Sigmoid colon (tissue), 7 donors: Measurements from ENCODE around the gene RPL21. TPM values are rescaled to one million over a fixed set of nuclear protein-coding genes. Genes with fewer than 3 reads are reported as not detected.
A peak's percentile ranks its signal among the peaks of the same experiment; 100 is the strongest.

Experiments used
- DNase-seq: peaks from one replicate; pipeline ENCODE4 v3.0.0-alpha.2; 2019
- H3K27ac ChIP-seq, 4 donors: fragments of 200-600 bp; sonication (generic); one replicate each; pipeline ENCODE4 v1.5.1; 2016 to 2019; ENCODE audit warnings: mild to moderate bottlenecking in 1 of 4
- H3K27me3 ChIP-seq, 3 donors: fragments of 200-600 bp; sonication (generic); one replicate each; pipeline ENCODE4 v1.5.1; 2019; ENCODE audit warnings: mild to moderate bottlenecking in 1 of 3
- H3K36me3 ChIP-seq, 4 donors: fragments of 200-600 bp; sonication (generic); one replicate each; pipeline ENCODE4 v1.5.1; 2016 to 2019
- H3K4me1 ChIP-seq, 4 donors: fragments of 200-600 bp; sonication (generic); one replicate each; pipeline ENCODE4 v1.5.1; 2017 to 2019
- H3K4me3 ChIP-seq, 4 donors: fragments of 200-600 bp; sonication (generic); one replicate each; pipeline ENCODE4 v1.5.1; 2017 to 2019; ENCODE audit warnings: mild to moderate bottlenecking in 2 of 4, moderate library complexity in 1 of 4
- H3K9me3 ChIP-seq, 4 donors: fragments of 200-600 bp in 3 of 4; sonication (generic) in 3 of 4; one replicate each; pipeline versions ENCODE4 v1.5.1 to v1.6.1; 2013 to 2019
- EP300 ChIP-seq, 4 donors: sonication (generic); formaldehyde crosslinking; IDR thresholded peaks; one replicate each; pipeline ENCODE4 v1.6.1; 2017; ENCODE audit warnings: antibody characterized with exemption in 4 of 4
- POLR2A ChIP-seq, 2 donors: fragments of 450-650 bp; IDR thresholded peaks; one replicate each; pipeline ENCODE4 v1.6.1; 2016; ENCODE audit warnings: antibody characterized with exemption in 2 of 2, mild to moderate bottlenecking in 2 of 2, moderate library complexity in 2 of 2
- POLR2AphosphoS5 ChIP-seq, 4 donors: sonication (generic); formaldehyde crosslinking; IDR thresholded peaks; one replicate each; pipeline ENCODE4 v1.6.1; 2017; ENCODE audit warnings: antibody characterized with exemption in 4 of 4
- WGBS, 2 donors: extraction: QIAGEN DNeasy Blood & Tissue Kit; methylation state at CpG; one replicate each; pipeline ENCODE4 v1.1.7; 2013; 5-methylcytosine and 5-hydroxymethylcytosine counted together
- intact Hi-C: fragments of 100-400 bp; cut with DNase I; formaldehyde crosslinking; loops from one replicate; pipeline ENCODE4 v1.15.1; 2023
- polyA plus RNA-seq, 3 donors: library from polyadenylated mRNA; stranded (reverse); fragments of 200-250 nt; gene quantifications; one replicate each; pipeline ENCODE4 v1.2.3, GENCODE V29; 2013
- total RNA-seq, 4 donors: library from RNA; depleted of rRNA; stranded (reverse); fragments of >200 nt; gene quantifications; one replicate each; pipeline ENCODE4 v1.1.0, GENCODE V29; 2016
- TF ChIP-seq, protein P1 (sequence below), 4 experiments: fragments of 450-650 bp in 3 of 4; fragments of 200-600 bp in 1 of 4; IDR thresholded peaks; one replicate each; pipeline ENCODE4 v1.5.1; 2016 to 2019; ENCODE audit warnings: antibody characterized with exemption in 4 of 4, mild to moderate bottlenecking in 3 of 4, moderate library complexity in 2 of 4
- donor health status: healthy with polysubstance abuse.
- donor health status: Bipolar disorder and iron deficiency.
- donor health status: healthy.

Gene RPL21
- 1,000 to 10,000 TPM in 3 of 4 donors, 100 to 1,000 TPM in 1; 708 to 2,145 (median 1,875) TPM for total RNA-seq
- 1,000 to 10,000 TPM; 1,833 to 2,533 (median 1,930) TPM for polyA plus RNA-seq

DNA sequence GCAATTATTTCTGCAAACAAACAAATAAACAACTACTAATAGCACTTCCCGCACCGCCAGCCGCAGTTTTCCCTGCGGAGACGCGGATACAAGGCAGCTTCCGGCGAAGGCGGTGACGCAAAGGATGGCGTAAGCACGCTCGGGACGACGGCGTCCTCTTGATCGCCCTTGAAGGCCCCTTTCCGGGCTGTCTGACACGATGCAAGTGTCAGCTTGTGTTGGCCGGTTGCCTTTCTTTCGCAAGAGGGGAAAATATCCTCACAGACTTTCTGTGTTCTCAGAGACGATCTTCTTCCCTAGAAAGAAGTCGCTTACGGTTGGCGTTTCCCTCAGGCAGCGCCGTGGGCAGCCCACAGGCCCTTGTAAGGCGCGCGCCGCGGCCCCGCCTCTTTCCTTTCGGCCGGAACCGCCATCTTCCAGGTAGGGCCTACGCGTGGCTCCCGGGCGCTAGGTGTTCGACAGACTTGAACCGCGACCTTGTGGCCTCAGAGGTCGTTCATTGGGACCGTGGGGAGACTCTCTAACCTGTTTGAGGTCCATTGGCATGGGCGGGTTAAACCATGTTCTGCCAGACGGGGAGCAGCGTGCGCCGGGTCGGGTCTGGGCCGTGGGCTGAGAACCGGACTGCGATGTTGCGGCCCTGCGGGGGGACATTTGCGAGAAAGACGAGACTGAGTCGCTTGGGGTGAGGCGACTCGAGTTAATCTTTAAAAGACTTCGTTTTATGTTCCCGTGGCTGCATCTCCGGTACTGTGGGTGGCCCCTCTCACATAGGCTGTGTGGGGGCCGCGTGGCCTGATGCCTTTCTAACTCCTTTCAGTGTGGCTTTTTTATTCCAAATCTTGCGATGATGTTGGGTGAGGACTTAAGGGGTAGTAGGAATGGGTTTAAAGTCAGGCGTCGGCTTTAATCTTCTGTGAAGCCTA is at the start of gene RPL21:
TSS of gene RPL21 (plus strand) at position 393 of the 926 bp plus-strand sequence. CDS start 2,219 bp downstream, outside the sequence.
- H3K4me1 ChIP-seq = peaks cover 0 to 44% (median 36%) of the 10 kb centered on the region in 4 donors
- H3K9me3 ChIP-seq = no peaks in the 10 kb centered on the region
- no peaks in the 10 kb centered on the region for H3K27me3 ChIP-seq
- H3K27ac ChIP-seq = peak within 1 kb of the TSS; percentile 88 to 96 (median 92)
- TF ChIP-seq, protein P1, sequence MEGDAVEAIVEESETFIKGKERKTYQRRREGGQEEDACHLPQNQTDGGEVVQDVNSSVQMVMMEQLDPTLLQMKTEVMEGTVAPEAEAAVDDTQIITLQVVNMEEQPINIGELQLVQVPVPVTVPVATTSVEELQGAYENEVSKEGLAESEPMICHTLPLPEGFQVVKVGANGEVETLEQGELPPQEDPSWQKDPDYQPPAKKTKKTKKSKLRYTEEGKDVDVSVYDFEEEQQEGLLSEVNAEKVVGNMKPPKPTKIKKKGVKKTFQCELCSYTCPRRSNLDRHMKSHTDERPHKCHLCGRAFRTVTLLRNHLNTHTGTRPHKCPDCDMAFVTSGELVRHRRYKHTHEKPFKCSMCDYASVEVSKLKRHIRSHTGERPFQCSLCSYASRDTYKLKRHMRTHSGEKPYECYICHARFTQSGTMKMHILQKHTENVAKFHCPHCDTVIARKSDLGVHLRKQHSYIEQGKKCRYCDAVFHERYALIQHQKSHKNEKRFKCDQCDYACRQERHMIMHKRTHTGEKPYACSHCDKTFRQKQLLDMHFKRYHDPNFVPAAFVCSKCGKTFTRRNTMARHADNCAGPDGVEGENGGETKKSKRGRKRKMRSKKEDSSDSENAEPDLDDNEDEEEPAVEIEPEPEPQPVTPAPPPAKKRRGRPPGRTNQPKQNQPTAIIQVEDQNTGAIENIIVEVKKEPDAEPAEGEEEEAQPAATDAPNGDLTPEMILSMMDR (IDR thresholded peaks at IDR 0.05) = no peak
- peak in 3 of 4 donors; percentile 25 to 87 (median 86) for TF ChIP-seq EP300 (IDR thresholded peaks at IDR 0.05)
- TF ChIP-seq POLR2AphosphoS5 (IDR thresholded peaks at IDR 0.05) = peak; percentile 91 to 99 (median 97)
- peak; percentile 84 to 91 for TF ChIP-seq POLR2A (IDR thresholded peaks at IDR 0.05)
- intact Hi-C loops = loop anchor here (1.0 to 10.0 kb wide), 8 partner anchors 19 to 1466 kb away; partner anchors contain the start of genes LNX2, MTIF3, POLR1D and RASL11A
- peaks cover 0 to 28% (median 15%) of the 10 kb centered on the region in 4 donors for H3K36me3 ChIP-seq
- peak; percentile 98 for DNase-seq
- 0% methylated on average over 69 of the region's 69 CpGs for WGBS, 2 donors
- peak within 1 kb of the TSS; percentile 62 to 86 (median 68) for H3K4me3 ChIP-seq

DNA sequence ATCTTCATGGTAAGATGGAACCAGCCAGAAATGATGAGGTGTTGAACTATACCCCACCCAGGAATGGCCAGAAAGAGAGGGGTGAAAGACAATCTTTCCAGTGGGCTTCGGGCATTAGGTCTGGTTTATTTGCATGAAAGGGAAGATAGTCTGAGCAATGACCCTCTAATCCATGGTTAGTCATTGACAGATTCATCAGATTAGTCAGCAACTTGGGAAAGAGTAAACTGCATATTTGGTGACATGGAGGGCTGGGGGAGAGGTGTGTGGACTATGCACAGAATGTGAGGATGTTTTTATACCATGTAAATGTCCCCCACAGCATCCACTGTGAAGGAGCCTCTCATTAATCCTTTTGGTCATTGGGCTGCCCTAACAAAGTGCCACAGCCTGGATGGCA is 49.7 kb upstream of the RPL21 start:
- Histone ChIP-seq H3K27me3 (no peaks in the 10 kb centered on the region), H3K9me3 (no peaks in the 10 kb centered on the region), H3K4me1 (no peaks in the 10 kb centered on the region), H3K4me3 (no peak overlapping the region), H3K36me3 (no peaks in the 10 kb centered on the region), H3K27ac (no peak overlapping the region)
- WGBS, 2 donors = 90 to 97% methylated on average over 1 of the region's 1 CpG
- intact Hi-C loops = no loop called here
- TF ChIP-seq EP300 (IDR thresholded peaks at IDR 0.05) = no peak
- TF ChIP-seq, protein P1 (IDR thresholded peaks at IDR 0.05) = no peak
- TF ChIP-seq POLR2A (IDR thresholded peaks at IDR 0.05) = no peak
- no peak for TF ChIP-seq POLR2AphosphoS5 (IDR thresholded peaks at IDR 0.05)
- DNase-seq = no peak

DNA sequence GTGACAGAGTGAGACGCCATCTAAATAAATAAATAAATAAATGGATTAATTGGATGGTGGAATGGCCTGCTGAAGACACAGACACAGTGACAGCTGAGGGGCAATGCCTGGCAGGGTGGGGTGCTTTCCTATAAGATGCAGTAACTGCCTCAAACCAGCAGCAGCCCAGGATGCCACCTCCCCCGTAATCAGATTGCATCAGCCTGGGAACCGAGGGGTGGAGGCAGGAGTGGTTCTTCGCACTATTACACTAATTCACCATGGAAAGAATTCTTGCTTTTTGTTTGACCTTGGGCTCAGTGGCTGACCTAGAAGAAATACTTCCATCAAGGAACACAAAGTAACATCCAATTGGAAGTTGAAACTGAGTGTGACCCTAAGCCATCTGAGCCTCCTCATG is 48.2 kb upstream of the RPL21 start:
- Histone ChIP-seq H3K27ac (no peak overlapping the region), H3K36me3 (no peaks in the 10 kb centered on the region), H3K4me1 (no peaks in the 10 kb centered on the region), H3K4me3 (no peak overlapping the region), H3K9me3 (no peaks in the 10 kb centered on the region), H3K27me3 (no peaks in the 10 kb centered on the region)
- WGBS, 2 donors = 91 to 93% methylated on average over 4 of the region's 4 CpGs
- intact Hi-C loops = no loop called here
- no peak for DNase-seq
- TF ChIP-seq POLR2AphosphoS5 (IDR thresholded peaks at IDR 0.05) = no peak
- TF ChIP-seq EP300 (IDR thresholded peaks at IDR 0.05) = no peak
- TF ChIP-seq POLR2A (IDR thresholded peaks at IDR 0.05) = no peak
- TF ChIP-seq, protein P1 (IDR thresholded peaks at IDR 0.05) = no peak

DNA sequence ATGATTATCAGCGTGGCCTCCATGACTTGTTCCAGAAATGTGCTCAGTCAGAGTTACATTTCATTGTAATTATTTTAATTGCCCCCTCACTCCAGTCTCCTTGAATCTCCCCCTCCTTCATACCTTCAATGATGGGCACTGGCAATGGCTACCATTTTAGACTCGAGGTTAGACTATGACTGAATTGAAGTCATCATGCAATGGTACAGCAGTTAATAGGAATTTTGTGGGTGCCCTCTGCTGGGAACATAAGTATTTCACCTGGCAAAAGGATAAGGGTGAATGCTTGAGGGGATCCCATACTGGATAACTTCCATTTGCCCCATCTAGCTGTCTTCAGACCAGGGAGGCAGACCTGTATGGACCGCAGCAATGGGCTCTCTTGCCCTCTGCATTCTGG is 47.5 kb upstream of the RPL21 start:
- TF ChIP-seq POLR2AphosphoS5 (IDR thresholded peaks at IDR 0.05) (no peak), POLR2A (IDR thresholded peaks at IDR 0.05) (no peak), EP300 (IDR thresholded peaks at IDR 0.05) (no peak)
- TF ChIP-seq, protein P1 (IDR thresholded peaks at IDR 0.05) = no peak
- Histone ChIP-seq H3K9me3 (no peaks in the 10 kb centered on the region), H3K36me3 (no peaks in the 10 kb centered on the region), H3K27ac (no peak overlapping the region), H3K27me3 (no peaks in the 10 kb centered on the region), H3K4me1 (no peaks in the 10 kb centered on the region), H3K4me3 (no peak overlapping the region)
- intact Hi-C loops = no loop called here
- 70 to 80% methylated on average over 3 of the region's 3 CpGs for WGBS, 2 donors
- DNase-seq = no peak
